GM21528 (cell line): ENCODE results near the gene SETD7.
A peak's percentile ranks its signal among the peaks of the same experiment; 100 is the strongest.
"Not testable (repeated sequence)": the region's sequence is repeated elsewhere in the genome, so short reads cannot be mapped to it uniquely, and the experiment has no call there.

Source experiments
- ATAC-seq: cut with Tn5 transposase; IDR thresholded peaks from one replicate; pipeline ENCODE4 v1.9.1; 2021; ENCODE audit warnings: mild to moderate bottlenecking, moderate library complexity; ENCODE audit not compliant: unreplicated experiment, low FRiP score

Gene SETD7

GRCh38 chr4:139470997-139471665 is 84.9 kb downstream of the SETD7 start:
- no peak for ATAC-seq

GRCh38 chr4:139470295-139470694 is 85.7 kb downstream of the SETD7 start:
- ATAC-seq, result no peak

- ATAC-seq, result no peak
These were observed 86.2 kb downstream of the SETD7 start for GRCh38 chr4:139469869-139470268.

- no peak for ATAC-seq
These were observed 86.8 kb downstream of the SETD7 start for GRCh38 chr4:139469216-139469615.

GRCh38 chr4:139468756-139469155 is 87.3 kb downstream of the SETD7 start:
- ATAC-seq, result not testable (repeated sequence)

GRCh38 chr4:139465922-139466321 is 90.1 kb downstream of the SETD7 start:
- no peak for ATAC-seq

- ATAC-seq, result not testable (repeated sequence)
These were observed 91.5 kb downstream of the SETD7 start for GRCh38 chr4:139464512-139464911.

- no peak for ATAC-seq
These were observed 94.9 kb downstream of the SETD7 start for GRCh38 chr4:139461022-139461628.

- no peak for ATAC-seq
These were observed 95.5 kb downstream of the SETD7 start for GRCh38 chr4:139460565-139460964.

- ATAC-seq, result no peak
These were observed 97.0 kb downstream of the SETD7 start for GRCh38 chr4:139458999-139459398.

- no peak for ATAC-seq
These were observed 97.5 kb downstream of the SETD7 start for GRCh38 chr4:139458543-139458942.

GRCh38 chr4:139457318-139457717 is 98.7 kb downstream of the SETD7 start:
- no peak for ATAC-seq

- ATAC-seq, result no peak
These were observed 100.9 kb downstream of the SETD7 start for GRCh38 chr4:139455126-139455538.

- peak; percentile 8 for ATAC-seq
These were observed 101.6 kb downstream of the SETD7 start, which contains the start of gene RAB33B for GRCh38 chr4:139454111-139455045. RAB33B (plus strand) TSS chr4:139454121; CDS start chr4:139454196, 75 bp downstream.

- ATAC-seq, result peak; percentile 92
These were observed 102.5 kb downstream of the SETD7 start for GRCh38 chr4:139453371-139454110.

GRCh38 chr4:139453041-139453370 is 103.0 kb downstream of the SETD7 start:
- ATAC-seq, result peak; percentile 50

- no peak for ATAC-seq
These were observed 104.0 kb downstream of the SETD7 start for GRCh38 chr4:139451997-139452396.

- no peak for ATAC-seq
These were observed 105.4 kb downstream of the SETD7 start for GRCh38 chr4:139450586-139450985.

- not testable (repeated sequence) for ATAC-seq
These were observed 108.9 kb downstream of the SETD7 start for GRCh38 chr4:139447078-139447477.
